GM19193 (cell line): ENCODE results near the gene TPRG1.

ENCODE experiments used
- POLR2A ChIP-seq: IDR thresholded peaks from 4 replicates; pipeline ENCODE4 v1.6.1; 2011; ENCODE audit not compliant: insufficient read depth, insufficient read length; ENCODE audit errors: extremely low read depth

Gene TPRG1

GRCh38 chr3:189233225-189233858, 61.6 kb downstream of the TPRG1 start:
- no peak for TF ChIP-seq POLR2A

GRCh38 chr3:189235214-189235613, 63.4 kb downstream of the TPRG1 start:
- TF ChIP-seq POLR2A = no peak

GRCh38 chr3:189236352-189236751, 64.6 kb downstream of the TPRG1 start:
- no peak for TF ChIP-seq POLR2A

GRCh38 chr3:189237526-189237925, 65.8 kb downstream of the TPRG1 start:
- TF ChIP-seq POLR2A = no peak

GRCh38 chr3:189238071-189238470, 66.3 kb downstream of the TPRG1 start:
- TF ChIP-seq POLR2A = no peak

GRCh38 chr3:189239616-189240015, 67.8 kb downstream of the TPRG1 start:
- TF ChIP-seq POLR2A = no peak

- no peak for TF ChIP-seq POLR2A
Measured at GRCh38 chr3:189249987-189250386, 78.2 kb downstream of the TPRG1 start.

GRCh38 chr3:189258261-189258660, 86.5 kb downstream of the TPRG1 start:
- no peak for TF ChIP-seq POLR2A

- TF ChIP-seq POLR2A = no peak
Measured at GRCh38 chr3:189260556-189261493, 89.1 kb downstream of the TPRG1 start.

- no peak for TF ChIP-seq POLR2A
Measured at GRCh38 chr3:189262746-189263145, 91.0 kb downstream of the TPRG1 start.

- no peak for TF ChIP-seq POLR2A
Measured at GRCh38 chr3:189267981-189268613, 96.3 kb downstream of the TPRG1 start.

- TF ChIP-seq POLR2A = no peak
Measured at GRCh38 chr3:189269365-189269764, 97.6 kb downstream of the TPRG1 start.

- no peak for TF ChIP-seq POLR2A
Measured at GRCh38 chr3:189270248-189270832, 98.6 kb downstream of the TPRG1 start.

- no peak for TF ChIP-seq POLR2A
Measured at GRCh38 chr3:189272500-189273119, 100.8 kb downstream of the TPRG1 start.

GRCh38 chr3:189273736-189274135, 102.0 kb downstream of the TPRG1 start:
- no peak for TF ChIP-seq POLR2A
